MM.1S (cell line): ENCODE results near the gene RNASEH1.

Source experiments
- CTCF ChIP-seq: fragments of 300-600 bp; sonication (generic); IDR thresholded peaks from 2 replicates; pipeline ENCODE4 v1.5.1; 2016; ENCODE audit warnings: antibody characterized with exemption, low read length, mixed read lengths
- EZH2 ChIP-seq: fragments of 300-600 bp; sonication (generic); optimal IDR thresholded peaks from 2 replicates; pipeline ENCODE3; 2017; ENCODE audit warnings: low read depth, mild to moderate bottlenecking, antibody characterized with exemption, low read length, mixed read lengths
- EZH2phosphoT487 ChIP-seq: fragments of 300-600 bp; sonication (generic); IDR thresholded peaks from 2 replicates; pipeline ENCODE4 v1.6.1; 2018; ENCODE audit warnings: antibody characterized with exemption, low read length

DNA sequence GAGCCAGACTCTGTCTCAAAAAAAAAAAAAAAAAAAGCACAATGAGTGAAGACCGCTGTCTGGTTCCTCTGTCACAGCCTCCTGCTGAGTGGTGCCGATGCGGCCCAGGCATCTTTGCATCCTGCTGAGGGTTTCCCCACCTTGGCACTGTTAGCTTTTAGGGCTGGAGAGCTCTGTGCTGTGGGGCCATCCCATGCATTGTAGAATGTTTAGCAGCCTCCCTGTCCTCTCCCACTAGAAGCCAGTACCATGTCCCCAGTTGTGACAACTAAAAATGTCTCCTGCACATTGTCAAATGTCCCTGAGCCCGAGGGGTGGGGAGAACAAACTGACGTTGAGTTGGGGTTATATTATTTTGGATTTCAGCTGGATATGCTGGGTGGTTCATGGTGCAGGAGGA is 28.9 kb upstream of the RNASEH1 start:
- no peak for TF ChIP-seq CTCF
- no peak for TF ChIP-seq EZH2
- TF ChIP-seq EZH2phosphoT487, result no peak
